LNCaP clone FGC (cell line): ENCODE results near the gene LHPP.

Experiments used
- DNase-seq: peaks from one replicate; pipeline ENCODE4 v3.0.0-alpha.2; 2011; ENCODE audit warnings: low read depth
- H3K4me3 ChIP-seq: 2 replicates; pipeline ENCODE4 v1.5.1; 2011; ENCODE audit warnings: mild to moderate bottlenecking, low read depth, low read length, control low read depth
- CTCF ChIP-seq: IDR thresholded peaks from 2 replicates; pipeline ENCODE4 v1.5.1; 2012; ENCODE audit warnings: mild to moderate bottlenecking; ENCODE audit not compliant: control insufficient read depth, insufficient read depth; ENCODE audit errors: extremely low read depth

The LHPP gene, protein sequence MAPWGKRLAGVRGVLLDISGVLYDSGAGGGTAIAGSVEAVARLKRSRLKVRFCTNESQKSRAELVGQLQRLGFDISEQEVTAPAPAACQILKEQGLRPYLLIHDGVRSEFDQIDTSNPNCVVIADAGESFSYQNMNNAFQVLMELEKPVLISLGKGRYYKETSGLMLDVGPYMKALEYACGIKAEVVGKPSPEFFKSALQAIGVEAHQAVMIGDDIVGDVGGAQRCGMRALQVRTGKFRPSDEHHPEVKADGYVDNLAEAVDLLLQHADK

DNA sequence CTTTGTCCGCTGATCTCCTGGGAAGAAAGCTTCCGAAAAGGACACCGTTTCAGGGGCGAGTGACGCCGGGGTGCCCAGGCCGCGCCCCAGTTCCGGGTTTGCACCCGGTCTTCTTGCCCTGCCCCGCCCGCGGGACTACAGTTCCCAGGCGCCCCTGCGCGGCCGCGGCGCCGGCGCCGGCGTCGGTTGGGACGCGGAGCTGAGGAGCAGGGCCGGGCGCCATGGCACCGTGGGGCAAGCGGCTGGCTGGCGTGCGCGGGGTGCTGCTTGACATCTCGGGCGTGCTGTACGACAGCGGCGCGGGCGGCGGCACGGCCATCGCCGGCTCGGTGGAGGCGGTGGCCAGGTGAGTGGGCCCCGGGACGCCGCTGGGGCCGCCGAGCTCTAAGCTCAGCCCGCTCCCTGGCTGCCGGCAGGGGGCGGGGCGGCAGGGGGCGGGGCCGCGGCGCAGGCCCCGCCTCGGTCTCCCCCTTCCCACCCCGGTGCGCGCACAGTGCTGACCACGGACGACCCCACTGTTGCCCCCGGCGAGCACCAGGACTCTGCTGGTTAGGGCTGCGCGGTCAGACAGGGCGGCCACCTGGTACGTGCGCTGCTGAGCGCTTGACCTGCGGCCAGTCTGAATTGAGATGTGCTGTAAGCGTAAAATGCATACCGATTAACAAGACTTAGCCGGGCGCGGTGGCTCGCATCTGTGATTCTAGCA is at the start of gene LHPP:
Gene LHPP (plus strand): TSS at position 182 of the 706 bp plus-strand sequence. CDS start 40 bp downstream, at position 222.
- H3K4me3 ChIP-seq, result peak within 1 kb of the TSS; percentile 51
- TF ChIP-seq CTCF, result 0 out of 2 replicates have a peak, but pooled peaks have one; percentile 19
- DNase-seq, result no peak

- no peak for TF ChIP-seq CTCF
- no peak overlapping the region for H3K4me3 ChIP-seq
- no peak for DNase-seq
Observed at GRCh38 chr10:124414076-124414475, 47.5 kb upstream of the LHPP start.

GRCh38 chr10:124415210-124415609 is 46.4 kb upstream of the LHPP start:
- TF ChIP-seq CTCF, result no peak
- DNase-seq, result no peak
- no peak overlapping the region for H3K4me3 ChIP-seq

DNA sequence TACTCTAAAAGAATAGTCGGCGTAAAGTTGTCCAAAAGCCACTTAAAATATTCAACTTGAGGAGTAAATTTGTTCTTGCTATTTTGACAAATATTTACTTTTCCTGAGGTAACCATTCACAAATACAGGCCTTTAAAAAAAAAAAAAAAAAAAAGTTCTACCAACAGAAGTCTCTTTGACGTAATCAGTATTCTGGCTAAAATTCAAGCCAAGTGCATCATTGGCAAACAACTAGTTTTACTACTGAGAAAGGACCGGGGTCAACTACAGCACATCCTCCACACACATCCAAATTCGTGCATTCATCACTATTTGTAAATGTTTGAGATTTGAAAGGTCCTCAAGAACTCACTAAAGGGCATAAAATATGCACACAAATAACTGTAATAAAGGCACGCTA is 44.9 kb upstream of the LHPP start:
- DNase-seq, result peak; percentile 91
- TF ChIP-seq CTCF, result no peak
- no peak overlapping the region for H3K4me3 ChIP-seq

GRCh38 chr10:124417895-124418725 is 43.5 kb upstream of the LHPP start:
- DNase-seq, result no peak
- peak overlapping the region; percentile 39 for H3K4me3 ChIP-seq
- TF ChIP-seq CTCF, result no peak

DNA sequence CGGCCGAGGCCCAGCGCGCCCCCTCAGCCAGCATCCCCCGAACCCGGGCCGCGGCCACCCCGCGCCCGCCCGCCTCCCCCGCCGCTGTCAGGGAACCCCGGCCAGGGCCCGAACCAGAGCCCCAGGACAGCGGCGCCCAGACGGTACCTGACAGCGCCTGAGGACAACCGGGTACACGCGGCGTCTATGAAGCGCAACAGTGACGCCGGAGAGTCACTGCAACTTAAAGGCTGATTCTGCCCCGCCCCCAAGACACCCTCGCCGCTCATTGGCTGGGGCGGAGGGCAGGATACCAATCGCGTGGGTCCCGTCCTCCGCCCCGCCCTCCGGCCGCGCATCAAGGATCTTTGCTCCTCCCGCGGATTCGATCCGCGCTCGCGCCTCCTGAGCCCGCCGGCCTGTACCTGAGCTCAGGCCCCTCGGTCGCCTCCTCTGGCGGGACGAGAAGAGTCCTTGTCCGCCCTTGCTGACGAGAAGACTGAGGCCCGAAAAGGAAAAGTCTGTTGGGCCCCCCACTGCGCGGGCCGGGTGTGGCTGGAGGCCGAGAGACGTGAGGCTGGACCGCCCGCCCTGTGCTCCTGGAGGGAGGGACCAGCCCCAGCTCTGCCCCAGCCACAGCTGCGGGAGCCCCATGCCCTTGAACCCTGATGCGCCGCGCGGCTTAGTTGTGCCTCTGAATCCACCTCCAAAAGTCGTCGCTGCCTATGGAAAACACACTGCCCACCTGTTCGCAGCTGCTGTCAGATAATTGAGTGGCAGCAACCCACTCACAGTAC is 42.7 kb upstream of the LHPP start, which contains the start of gene OAT:
Gene OAT (minus strand): TSS at position 198 of the 776 bp plus-strand sequence. CDS start 6,752 bp downstream, outside the sequence.
- peak within 1 kb of the TSS; percentile 39 for H3K4me3 ChIP-seq
- peak; percentile 74 for DNase-seq
- no peak for TF ChIP-seq CTCF
